ENCODE measurements around the gene SLC25A34. TPM values are rescaled to one million over a fixed set of nuclear protein-coding genes. Genes with fewer than 3 reads are reported as not detected.

Gene SLC25A34
- total RNA-seq, 3 donors from 2014 or later (not counting 1 experiment from before 2014, with no cell fraction given), result 0.73 to 1.8 (median 1.6) TPM

DNA sequence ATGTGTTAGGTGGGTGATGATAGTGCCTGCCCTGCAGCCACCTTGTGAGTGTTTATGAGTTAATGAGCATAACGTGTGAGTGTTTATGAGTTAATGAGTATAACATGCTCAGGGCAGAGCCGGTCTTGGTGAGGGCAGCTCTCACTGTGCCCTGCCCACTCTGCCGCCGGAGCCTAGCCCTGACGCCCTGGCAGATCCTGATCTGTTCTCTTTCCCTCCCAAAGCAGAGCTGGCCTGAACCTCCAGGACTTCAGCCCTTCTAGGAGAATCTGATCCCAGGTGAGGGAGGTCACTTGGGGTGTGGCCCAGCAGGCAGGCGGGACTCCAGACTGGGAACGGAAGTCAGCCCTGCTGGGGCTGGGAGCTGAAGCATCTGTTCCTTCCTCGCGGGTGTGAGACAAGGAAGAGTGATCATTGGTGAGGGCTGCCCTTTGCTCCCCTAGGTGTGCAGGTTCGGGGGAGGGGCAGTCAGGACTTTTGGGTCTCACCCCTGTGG lies 28.3 kb downstream of the SLC25A34 start:
- TF ChIP-seq, protein P1, sequence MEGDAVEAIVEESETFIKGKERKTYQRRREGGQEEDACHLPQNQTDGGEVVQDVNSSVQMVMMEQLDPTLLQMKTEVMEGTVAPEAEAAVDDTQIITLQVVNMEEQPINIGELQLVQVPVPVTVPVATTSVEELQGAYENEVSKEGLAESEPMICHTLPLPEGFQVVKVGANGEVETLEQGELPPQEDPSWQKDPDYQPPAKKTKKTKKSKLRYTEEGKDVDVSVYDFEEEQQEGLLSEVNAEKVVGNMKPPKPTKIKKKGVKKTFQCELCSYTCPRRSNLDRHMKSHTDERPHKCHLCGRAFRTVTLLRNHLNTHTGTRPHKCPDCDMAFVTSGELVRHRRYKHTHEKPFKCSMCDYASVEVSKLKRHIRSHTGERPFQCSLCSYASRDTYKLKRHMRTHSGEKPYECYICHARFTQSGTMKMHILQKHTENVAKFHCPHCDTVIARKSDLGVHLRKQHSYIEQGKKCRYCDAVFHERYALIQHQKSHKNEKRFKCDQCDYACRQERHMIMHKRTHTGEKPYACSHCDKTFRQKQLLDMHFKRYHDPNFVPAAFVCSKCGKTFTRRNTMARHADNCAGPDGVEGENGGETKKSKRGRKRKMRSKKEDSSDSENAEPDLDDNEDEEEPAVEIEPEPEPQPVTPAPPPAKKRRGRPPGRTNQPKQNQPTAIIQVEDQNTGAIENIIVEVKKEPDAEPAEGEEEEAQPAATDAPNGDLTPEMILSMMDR (IDR thresholded peaks at IDR 0.05), result no peak
- DNase-seq (no peak), ATAC-seq (no peak)
- Histone ChIP-seq H3K27ac (ENCODE audit: low read length) (no peak overlapping the region), H3K27me3 (ENCODE audit: control insufficient read depth, insufficient read depth, low read length) (peaks cover 9% of the 10 kb centered on the region), H3K36me3 (ENCODE audit: control insufficient read depth, insufficient read depth, low read length) (no peaks in the 10 kb centered on the region), H3K4me3 (ENCODE audit: low read length) (no peak overlapping the region), H3K9me3 (ENCODE audit: control insufficient read depth, insufficient read depth, low read length) (no peaks in the 10 kb centered on the region), H3K4me1 (ENCODE audit: control insufficient read depth, insufficient read depth, low read length) (peaks cover 1% of the 10 kb centered on the region)
- Mint-ChIP-seq H3K9me3 (no peaks in the 10 kb centered on the region), H3K36me3 (no peaks in the 10 kb centered on the region), H3K27ac (no peak overlapping the region), H3K4me1 (no peaks in the 10 kb centered on the region), H3K4me3 (no peak overlapping the region), H3K27me3 (ENCODE audit: low read depth in 2 of 2) (peaks cover 23 to 30% of the 10 kb centered on the region in 2 donors)
- WGBS (ENCODE audit: insufficient coverage), result 80% methylated on average over 10 of the region's 10 CpGs
- intact Hi-C loops (cut with micrococcal nuclease), result no loop called here

DNA sequence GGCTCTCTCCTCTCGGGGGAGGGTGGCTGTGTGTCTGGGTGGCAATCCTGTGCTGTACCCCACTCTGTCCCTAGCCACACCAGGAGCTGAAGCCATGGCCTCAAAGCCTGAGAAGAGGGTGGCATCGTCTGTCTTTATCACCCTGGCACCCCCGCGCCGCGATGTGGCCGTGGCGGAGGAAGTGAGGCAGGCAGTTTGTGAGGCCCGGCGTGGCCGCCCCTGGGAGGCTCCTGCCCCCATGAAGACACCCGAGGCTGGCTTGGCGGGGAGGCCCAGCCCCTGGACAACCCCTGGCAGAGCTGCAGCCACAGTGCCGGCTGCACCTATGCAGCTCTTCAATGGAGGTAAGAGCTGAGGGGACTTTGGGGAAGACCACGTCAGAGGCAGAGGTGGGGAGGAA lies 28.8 kb downstream of the SLC25A34 start:
- Mint-ChIP-seq H3K27me3 (ENCODE audit: low read depth in 2 of 2) (peaks cover 23 to 25% of the 10 kb centered on the region in 2 donors), H3K4me3 (no peak overlapping the region), H3K27ac (no peak overlapping the region), H3K9me3 (no peaks in the 10 kb centered on the region), H3K4me1 (no peaks in the 10 kb centered on the region), H3K36me3 (no peaks in the 10 kb centered on the region)
- Histone ChIP-seq H3K4me1 (ENCODE audit: control insufficient read depth, insufficient read depth, low read length) (no peaks in the 10 kb centered on the region), H3K36me3 (ENCODE audit: control insufficient read depth, insufficient read depth, low read length) (no peaks in the 10 kb centered on the region), H3K9me3 (ENCODE audit: control insufficient read depth, insufficient read depth, low read length) (no peaks in the 10 kb centered on the region), H3K27me3 (ENCODE audit: control insufficient read depth, insufficient read depth, low read length) (peaks cover 6% of the 10 kb centered on the region), H3K27ac (ENCODE audit: low read length) (no peak overlapping the region), H3K4me3 (ENCODE audit: low read length) (no peak overlapping the region)
- intact Hi-C loops (cut with micrococcal nuclease), result no loop called here
- TF ChIP-seq, protein P1 (IDR thresholded peaks at IDR 0.05), result no peak
- ATAC-seq (no peak), DNase-seq (no peak)
- 81% methylated on average over 15 of the region's 15 CpGs for WGBS (ENCODE audit: insufficient coverage)

DNA sequence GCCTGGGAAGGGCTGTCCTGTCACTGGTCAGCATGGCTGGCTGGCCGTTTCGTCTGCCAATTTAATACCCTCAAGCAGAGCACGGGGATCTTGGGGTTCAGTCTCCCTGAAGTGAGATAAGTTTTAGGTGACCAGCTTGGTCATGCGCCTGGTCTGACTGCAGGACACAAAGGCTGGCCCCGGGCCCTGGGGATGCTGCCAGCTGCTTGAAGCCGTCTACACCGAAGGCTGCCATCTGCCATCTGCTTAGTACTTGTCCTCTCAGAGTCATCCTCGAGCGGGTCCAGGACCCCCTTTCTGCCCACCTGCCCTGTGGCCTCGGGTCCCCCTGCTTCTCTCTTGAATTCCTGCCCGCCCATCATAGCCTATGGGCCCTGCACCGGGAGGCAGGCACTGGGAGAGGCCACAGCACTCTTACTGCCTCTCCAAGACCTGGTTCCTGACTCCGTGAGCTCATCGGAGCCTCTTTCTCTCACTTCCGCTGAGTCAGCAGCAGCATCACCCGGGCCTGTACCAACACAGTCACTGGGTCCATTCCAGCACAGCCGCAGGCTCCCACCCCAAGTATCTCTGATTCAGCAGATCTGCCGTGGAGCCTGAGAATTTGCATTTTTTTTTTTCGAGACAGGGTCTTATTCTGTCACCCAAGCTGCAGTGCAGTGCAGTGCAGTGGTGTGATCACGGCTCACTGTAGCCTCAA lies 29.6 kb downstream of the SLC25A34 start:
- H3K9me3 ChIP-seq (ENCODE audit: control insufficient read depth, insufficient read depth, low read length), result no peaks in the 10 kb centered on the region
- H3K27me3 Mint-ChIP-seq (ENCODE audit: low read depth in 2 of 2), result peaks cover 22 to 23% of the 10 kb centered on the region in 2 donors
- ATAC-seq, result no peak
- no peaks in the 10 kb centered on the region for H3K4me1 Mint-ChIP-seq
- peaks cover 3% of the 10 kb centered on the region for H3K27me3 ChIP-seq (ENCODE audit: control insufficient read depth, insufficient read depth, low read length)
- no peaks in the 10 kb centered on the region for H3K36me3 Mint-ChIP-seq
- no peaks in the 10 kb centered on the region for H3K9me3 Mint-ChIP-seq
- H3K27ac Mint-ChIP-seq, result no peak overlapping the region
- WGBS (ENCODE audit: insufficient coverage), result 86% methylated on average over 20 of the region's 20 CpGs
- intact Hi-C loops (cut with micrococcal nuclease), result no loop called here
- H3K36me3 ChIP-seq (ENCODE audit: control insufficient read depth, insufficient read depth, low read length), result no peaks in the 10 kb centered on the region
- TF ChIP-seq, protein P1 (IDR thresholded peaks at IDR 0.05), result no peak
- no peak overlapping the region for H3K4me3 ChIP-seq (ENCODE audit: low read length)
- H3K4me1 ChIP-seq (ENCODE audit: control insufficient read depth, insufficient read depth, low read length), result no peaks in the 10 kb centered on the region
- no peak overlapping the region for H3K4me3 Mint-ChIP-seq
- DNase-seq, result no peak
- no peak overlapping the region for H3K27ac ChIP-seq (ENCODE audit: low read length)

DNA sequence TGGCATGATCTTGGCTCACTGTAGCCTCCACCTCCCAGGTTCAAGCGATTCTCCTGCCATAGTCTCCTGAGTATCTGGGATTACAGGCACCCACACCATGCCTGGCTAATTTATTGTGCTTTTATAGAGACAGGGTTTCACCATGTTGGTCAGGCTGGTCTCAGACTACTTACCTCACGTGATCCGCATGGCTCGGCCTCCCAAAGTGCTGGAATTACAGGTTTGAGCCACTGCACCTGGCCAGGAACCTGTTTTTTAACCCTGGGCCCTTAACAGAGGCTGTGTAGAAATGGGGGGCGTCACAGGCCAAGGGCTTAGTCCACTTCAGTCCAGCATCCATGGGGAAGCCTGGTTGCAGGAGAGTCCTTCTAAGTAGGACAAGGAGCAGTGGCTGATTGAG lies 31.9 kb downstream of the SLC25A34 start:
- no peak for DNase-seq
- no peak overlapping the region for H3K4me3 ChIP-seq (ENCODE audit: low read length)
- H3K27ac ChIP-seq (ENCODE audit: low read length), result no peak overlapping the region
- no peaks in the 10 kb centered on the region for H3K36me3 ChIP-seq (ENCODE audit: control insufficient read depth, insufficient read depth, low read length)
- no peaks in the 10 kb centered on the region for H3K36me3 Mint-ChIP-seq
- H3K4me3 Mint-ChIP-seq, result no peak overlapping the region
- H3K27me3 ChIP-seq (ENCODE audit: control insufficient read depth, insufficient read depth, low read length), result no peaks in the 10 kb centered on the region
- H3K9me3 ChIP-seq (ENCODE audit: control insufficient read depth, insufficient read depth, low read length), result no peaks in the 10 kb centered on the region
- TF ChIP-seq, protein P1 (IDR thresholded peaks at IDR 0.05), result no peak
- no peak for ATAC-seq
- H3K9me3 Mint-ChIP-seq, result no peaks in the 10 kb centered on the region
- intact Hi-C loops (cut with micrococcal nuclease), result no loop called here
- peaks cover 13 to 17% of the 10 kb centered on the region in 2 donors for H3K27me3 Mint-ChIP-seq (ENCODE audit: low read depth in 2 of 2)
- no peaks in the 10 kb centered on the region for H3K4me1 ChIP-seq (ENCODE audit: control insufficient read depth, insufficient read depth, low read length)
- H3K27ac Mint-ChIP-seq, result no peak overlapping the region
- 90% methylated on average over 5 of the region's 5 CpGs for WGBS (ENCODE audit: insufficient coverage)
- no peaks in the 10 kb centered on the region for H3K4me1 Mint-ChIP-seq
